Endothelial cell (in vitro differentiated cells): Measurements from ENCODE around the gene POTEJ. TPM values are rescaled to one million over a fixed set of nuclear protein-coding genes. Genes with fewer than 3 reads are reported as not detected.
"Not testable (repeated sequence)": the region's sequence is repeated elsewhere in the genome, so short reads cannot be mapped to it uniquely, and the experiment has no call there.

Source experiments
- DNase-seq: peaks from one replicate; pipeline ENCODE4 v3.0.0; 2021; ENCODE audit warnings: low spot score
- H3K27ac Mint-ChIP-seq: one replicate; pipeline ENCODE4 v1.8.0; 2021; ENCODE audit warnings: mixed read lengths, inconsistent platforms; ENCODE audit not compliant: unreplicated experiment
- H3K27me3 Mint-ChIP-seq: one replicate; pipeline ENCODE4 v1.8.0; 2021; ENCODE audit warnings: mild to moderate bottlenecking, moderate library complexity, mixed read lengths, inconsistent platforms; ENCODE audit not compliant: unreplicated experiment
- H3K36me3 Mint-ChIP-seq: one replicate; pipeline ENCODE4 v1.8.0; 2021; ENCODE audit warnings: mild to moderate bottlenecking, low read depth, mixed read lengths, inconsistent platforms; ENCODE audit not compliant: unreplicated experiment
- H3K4me1 Mint-ChIP-seq: one replicate; pipeline ENCODE4 v1.8.0; 2021; ENCODE audit warnings: mild to moderate bottlenecking, mixed read lengths, inconsistent platforms; ENCODE audit not compliant: unreplicated experiment
- H3K4me3 Mint-ChIP-seq: one replicate; pipeline ENCODE4 v1.8.0; 2021; ENCODE audit warnings: mild to moderate bottlenecking, mixed read lengths, inconsistent platforms; ENCODE audit not compliant: unreplicated experiment
- H3K9me3 Mint-ChIP-seq: one replicate; pipeline ENCODE4 v1.8.0; 2021; ENCODE audit warnings: mixed read lengths, inconsistent platforms; ENCODE audit not compliant: unreplicated experiment
- long read RNA-seq: library from polyadenylated mRNA; unstranded; transcript quantifications from one replicate; pipeline ENCODE4 v2.0.0, GENCODE V29; 2020; ENCODE audit not compliant: unreplicated experiment
- total RNA-seq: library from RNA; stranded (reverse); fragmentation: NEBNext Ultra II Directional; extraction: Animal tissue kit (Norgen Biotek cat#: 25700); gene quantifications from one replicate; pipeline ENCODE4 v1.2.1, GENCODE V29; 2021; ENCODE audit not compliant: unreplicated experiment

The POTEJ gene
- total RNA-seq: not detected
- long read RNA-seq, partial matches to known transcripts: 0 of 16 reads
- long read RNA-seq, other reads (novel, unspliced or antisense): 16 of 16 reads

GRCh38 chr2:130611140-130611539 is at the start of gene POTEJ:
Gene POTEJ (plus strand): TSS chr2:130611440. CDS start chr2:130611533, 93 bp downstream.
- not testable (repeated sequence) for H3K9me3 Mint-ChIP-seq, H3K36me3 Mint-ChIP-seq, H3K4me3 Mint-ChIP-seq, H3K27me3 Mint-ChIP-seq, DNase-seq, H3K4me1 Mint-ChIP-seq, H3K27ac Mint-ChIP-seq

DNA sequence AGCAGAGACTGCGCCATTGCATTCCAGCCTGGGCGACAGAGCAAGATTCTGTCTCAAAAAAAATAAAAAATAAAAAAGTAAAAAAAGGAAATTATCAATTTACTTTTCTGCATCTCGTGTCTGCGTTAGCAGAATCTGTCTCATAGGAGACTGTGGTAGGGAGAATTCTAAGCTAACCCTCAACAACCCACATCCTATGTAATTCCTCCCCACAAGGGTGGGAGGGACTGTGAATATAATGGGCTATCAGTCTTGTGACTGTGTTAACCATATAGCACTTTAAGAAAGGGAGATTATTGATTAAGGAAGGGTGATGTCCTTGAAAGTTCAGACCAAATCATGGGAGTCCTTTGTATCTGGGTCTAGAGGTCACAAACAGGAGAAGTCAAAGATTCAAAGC is 45.1 kb upstream of the POTEJ start:
- H3K27ac Mint-ChIP-seq, DNase-seq, H3K4me3 Mint-ChIP-seq, H3K36me3 Mint-ChIP-seq, H3K27me3 Mint-ChIP-seq, H3K9me3 Mint-ChIP-seq, H3K4me1 Mint-ChIP-seq: not testable (repeated sequence)

- H3K4me3 Mint-ChIP-seq, H3K27ac Mint-ChIP-seq, H3K27me3 Mint-ChIP-seq, H3K4me1 Mint-ChIP-seq, H3K36me3 Mint-ChIP-seq, H3K9me3 Mint-ChIP-seq, DNase-seq: not testable (repeated sequence)
Measured at GRCh38 chr2:130571929-130572328, 39.3 kb upstream of the POTEJ start.

- not testable (repeated sequence) for DNase-seq, H3K36me3 Mint-ChIP-seq, H3K27ac Mint-ChIP-seq, H3K4me3 Mint-ChIP-seq, H3K27me3 Mint-ChIP-seq, H3K4me1 Mint-ChIP-seq, H3K9me3 Mint-ChIP-seq
Measured at GRCh38 chr2:130574230-130574629, 37.0 kb upstream of the POTEJ start.

DNA sequence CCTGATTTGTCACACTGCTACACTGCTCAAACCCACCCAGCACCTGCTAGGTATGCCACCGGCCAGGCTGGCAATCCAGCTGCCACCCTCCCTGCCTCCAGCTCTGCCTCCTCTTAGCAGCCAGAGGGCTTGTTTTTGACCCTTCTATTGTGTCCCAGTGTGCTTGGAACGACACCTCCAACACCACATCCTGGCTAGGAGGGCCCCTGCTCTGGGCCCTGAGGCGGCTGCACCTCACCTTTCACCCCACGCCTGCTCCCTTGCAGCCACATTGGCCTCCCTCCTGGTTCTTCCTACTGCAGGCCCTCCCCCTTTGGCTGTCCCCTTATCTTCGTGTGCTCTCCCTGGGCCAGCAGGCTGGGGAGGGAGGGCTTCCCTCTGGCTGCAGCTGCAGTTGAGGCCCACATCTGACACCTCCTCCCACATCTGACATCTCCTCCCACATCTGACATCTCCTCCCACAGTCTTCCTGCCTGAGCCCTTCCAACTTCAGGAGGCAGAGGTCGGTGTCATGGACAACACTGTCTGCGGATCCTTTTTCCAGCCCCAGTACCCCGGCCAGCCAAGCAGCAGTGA is 34.9 kb upstream of the POTEJ start:
- not testable (repeated sequence) for H3K4me3 Mint-ChIP-seq

DNA sequence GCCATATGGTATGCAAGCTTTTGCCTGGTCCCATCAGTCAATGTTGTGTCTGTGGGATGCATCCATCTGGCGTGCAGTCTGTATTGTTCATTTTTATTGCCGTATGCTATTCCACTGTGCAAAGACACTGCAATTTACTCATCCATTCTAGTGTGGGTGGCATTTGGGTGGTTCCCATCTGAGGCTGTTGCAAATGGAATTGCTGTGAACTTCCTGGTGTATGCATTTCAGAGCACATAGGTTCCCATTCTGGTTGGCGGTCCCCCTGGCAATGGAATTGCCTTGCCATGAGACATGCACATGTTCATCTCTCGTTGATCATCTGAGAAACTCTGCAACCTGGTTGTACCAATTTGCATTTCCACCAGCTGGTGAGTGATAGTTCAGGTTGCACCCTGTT is 33.7 kb upstream of the POTEJ start:
- not testable (repeated sequence) for H3K9me3 Mint-ChIP-seq, H3K27ac Mint-ChIP-seq, DNase-seq, H3K4me1 Mint-ChIP-seq, H3K4me3 Mint-ChIP-seq, H3K27me3 Mint-ChIP-seq, H3K36me3 Mint-ChIP-seq

More for the DNA sequence above, 34.9 kb upstream of the POTEJ start:
- not testable (repeated sequence) for H3K27me3 Mint-ChIP-seq, H3K9me3 Mint-ChIP-seq, H3K36me3 Mint-ChIP-seq, H3K4me1 Mint-ChIP-seq, DNase-seq, H3K27ac Mint-ChIP-seq

- not testable (repeated sequence) for H3K27ac Mint-ChIP-seq, H3K9me3 Mint-ChIP-seq, H3K36me3 Mint-ChIP-seq, H3K4me1 Mint-ChIP-seq, H3K4me3 Mint-ChIP-seq, H3K27me3 Mint-ChIP-seq
- peak; percentile 2 for DNase-seq
Measured at GRCh38 chr2:130579121-130579520, 32.1 kb upstream of the POTEJ start.

DNA sequence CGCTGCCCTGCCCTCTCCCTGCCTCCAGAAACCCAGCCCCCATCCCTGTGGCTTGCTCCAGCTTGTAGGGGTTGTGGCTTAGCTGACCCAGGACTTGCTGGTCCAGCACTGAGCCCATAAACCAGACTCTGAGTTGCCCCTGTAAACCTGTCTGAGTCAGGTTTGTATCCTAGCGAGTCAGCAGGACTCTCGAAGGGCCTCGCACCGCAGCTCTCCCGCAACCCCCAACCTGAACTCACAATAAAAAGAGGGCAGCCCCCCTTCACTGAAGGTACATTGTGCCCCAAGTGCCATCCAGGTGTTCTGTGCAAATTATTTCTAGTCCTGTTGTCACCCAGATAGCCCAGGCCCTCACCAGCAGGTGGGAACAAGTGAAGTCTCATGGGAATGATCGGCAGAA is 29.7 kb upstream of the POTEJ start:
- H3K4me1 Mint-ChIP-seq, H3K27ac Mint-ChIP-seq, H3K9me3 Mint-ChIP-seq, H3K36me3 Mint-ChIP-seq, H3K4me3 Mint-ChIP-seq, H3K27me3 Mint-ChIP-seq: not testable (repeated sequence)
- DNase-seq: peak; percentile 1

DNA sequence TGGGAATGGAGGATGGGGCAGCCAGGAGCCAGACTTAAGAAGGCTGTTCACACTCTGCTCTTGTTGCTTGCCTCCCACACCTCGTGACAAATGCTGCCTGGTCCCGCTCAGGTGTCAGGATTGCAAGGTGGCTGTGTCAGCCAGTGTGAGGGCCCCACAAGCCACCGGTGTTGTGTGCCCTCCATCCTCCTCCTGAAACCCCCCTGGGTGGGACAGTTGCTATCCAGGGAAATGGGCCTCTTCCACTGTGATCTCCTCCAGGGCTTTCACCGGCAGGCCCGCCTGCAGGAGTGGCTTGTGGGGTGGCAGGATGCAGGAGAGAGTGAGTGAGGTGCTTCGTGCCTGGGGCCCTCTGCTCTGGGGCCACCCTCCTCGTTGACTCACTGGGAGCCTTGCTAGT is 28.3 kb upstream of the POTEJ start:
- DNase-seq, H3K4me3 Mint-ChIP-seq, H3K36me3 Mint-ChIP-seq, H3K27ac Mint-ChIP-seq, H3K27me3 Mint-ChIP-seq, H3K9me3 Mint-ChIP-seq, H3K4me1 Mint-ChIP-seq: not testable (repeated sequence)

DNA sequence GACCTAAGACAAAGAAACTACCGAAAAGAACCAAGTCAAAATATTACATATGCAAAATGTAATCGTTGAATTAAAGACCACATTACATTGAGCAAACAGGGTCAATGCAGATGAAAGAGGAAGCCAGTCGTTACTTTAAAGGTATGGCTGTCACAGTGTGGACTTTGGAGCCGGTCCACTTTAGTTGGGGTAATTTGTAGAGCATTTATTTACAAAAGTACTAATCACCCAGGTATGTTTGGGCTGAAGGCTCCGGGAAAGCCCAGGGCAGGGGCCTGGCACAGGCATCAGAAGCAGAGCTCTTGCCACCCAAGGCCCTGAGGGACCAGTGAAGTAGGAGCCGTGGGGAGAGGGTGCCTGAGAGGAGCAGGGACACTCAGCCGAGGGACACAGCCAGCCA is 27.7 kb upstream of the POTEJ start:
- H3K36me3 Mint-ChIP-seq, H3K9me3 Mint-ChIP-seq, H3K27ac Mint-ChIP-seq, H3K4me1 Mint-ChIP-seq, H3K4me3 Mint-ChIP-seq, DNase-seq, H3K27me3 Mint-ChIP-seq: not testable (repeated sequence)

- not testable (repeated sequence) for H3K27ac Mint-ChIP-seq, H3K4me3 Mint-ChIP-seq, H3K27me3 Mint-ChIP-seq, H3K36me3 Mint-ChIP-seq, H3K4me1 Mint-ChIP-seq, DNase-seq, H3K9me3 Mint-ChIP-seq
Measured at GRCh38 chr2:130584726-130585125, 26.5 kb upstream of the POTEJ start.

DNA sequence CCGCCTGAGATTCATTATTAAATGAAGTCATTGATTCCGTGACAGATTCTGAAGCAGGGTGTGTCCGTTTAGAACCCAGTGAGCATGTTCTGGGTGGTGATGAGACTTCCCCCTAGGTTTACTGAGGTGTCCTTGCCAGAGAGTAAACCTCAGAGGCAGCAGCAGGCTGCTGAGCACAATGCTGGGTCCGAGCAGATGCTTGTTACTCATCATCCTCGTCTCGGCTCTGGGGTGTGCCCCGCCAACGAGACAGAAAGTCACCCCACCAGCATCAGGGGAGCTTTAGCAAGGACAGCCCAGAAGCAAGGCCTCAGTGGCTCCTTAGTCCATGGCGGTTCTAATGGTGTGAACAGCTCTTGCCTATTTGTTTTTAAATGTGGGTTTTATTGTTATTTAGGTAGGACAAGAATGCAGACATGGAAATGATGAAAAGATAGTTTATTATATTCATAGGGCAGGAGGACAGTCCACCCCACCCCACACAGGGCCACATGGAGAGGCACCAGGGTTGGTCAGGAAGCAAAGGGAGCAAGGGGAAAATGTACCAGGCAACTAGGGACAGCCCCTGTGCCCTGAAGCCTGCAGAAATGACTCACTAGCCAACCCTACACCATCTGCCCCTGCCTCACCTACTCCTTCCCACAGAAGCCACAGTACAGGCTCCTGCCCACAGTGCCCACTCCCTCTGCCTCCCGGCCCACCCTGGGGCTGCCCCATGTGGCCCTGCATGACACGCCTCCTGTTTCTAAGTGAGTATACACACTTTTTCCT is 22.4 kb upstream of the POTEJ start:
- DNase-seq: peak; percentile 1
- H3K27me3 Mint-ChIP-seq, H3K27ac Mint-ChIP-seq, H3K9me3 Mint-ChIP-seq, H3K4me1 Mint-ChIP-seq, H3K36me3 Mint-ChIP-seq, H3K4me3 Mint-ChIP-seq: not testable (repeated sequence)
